ENCODE data around the gene QRICH1. TPM values are rescaled to one million over a fixed set of nuclear protein-coding genes. Genes with fewer than 3 reads are reported as not detected.

The QRICH1 gene
- total and polyA plus RNA-seq, 10 of the 15 experiments (the other 5 are each of a cell fraction or from before 2014, with no cell fraction given) = 22.2 to 116 (median 81.4) TPM

DNA sequence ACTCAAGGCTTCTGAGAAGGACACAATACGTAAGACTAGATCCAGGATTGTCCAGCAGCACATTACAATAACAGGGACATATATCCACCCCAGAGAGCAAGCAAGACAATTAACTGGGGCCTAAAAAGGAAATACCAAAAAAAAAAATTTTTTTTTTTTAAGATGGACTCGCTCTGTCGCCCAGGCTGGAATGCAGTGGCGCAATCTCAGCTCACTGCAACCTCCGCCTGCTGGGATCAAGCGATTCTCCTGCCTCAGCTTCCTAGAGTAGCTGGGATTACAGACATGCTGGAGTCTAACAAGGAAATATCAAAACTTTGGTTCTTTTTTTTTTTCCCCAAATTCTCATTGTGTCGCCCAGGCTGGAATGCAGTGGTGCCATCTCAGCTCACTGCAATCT is 35.9 kb downstream of the QRICH1 start:
- SMC1A ChIA-PET (ENCODE audit: uncharacterized antibody, unreplicated experiment) = no interaction called here
- Histone ChIP-seq H3K27ac (ENCODE audit: control insufficient read depth, insufficient read depth) (no peak overlapping the region), H2AFZ (ENCODE audit: control insufficient read depth, low read depth, low read length) (no peak overlapping the region), H3K4me2 (ENCODE audit: control insufficient read depth, insufficient read depth) (no peak overlapping the region), H3K79me2 (ENCODE audit: control insufficient read depth, insufficient read depth, low read length) (no peaks in the 10 kb centered on the region), H3K36me3 (ENCODE audit: control insufficient read depth in 2 of 2, insufficient read depth in 2 of 2, low read length in 1 of 2) (peaks cover 14 to 26% of the 10 kb centered on the region in 2 experiments), H3K4me3 (no peak overlapping the region), H3K27me3 (replicated peaks in 1 of 2; ENCODE audit: control insufficient read depth in 2 of 2, insufficient read depth in 2 of 2, low read length in 1 of 2) (no peaks in the 10 kb centered on the region), H4K20me1 (ENCODE audit: control insufficient read depth, insufficient read depth) (no peaks in the 10 kb centered on the region), H3K9me3 (replicated peaks; ENCODE audit: control insufficient read depth, insufficient read depth, low read length) (no peaks in the 10 kb centered on the region), H3K9ac (ENCODE audit: control insufficient read depth, insufficient read depth, low read length) (no peak overlapping the region), H3K4me1 (ENCODE audit: control insufficient read depth, insufficient read depth, low read length) (no peaks in the 10 kb centered on the region)
- no TSS peak for BruUV-seq (replicated peaks)
- CTCF ChIA-PET = no interaction called here
- DNase-seq (ENCODE audit: low read depth, low spot score) (no peak), FAIRE-seq (no peak), ATAC-seq (no peak)
- RAD21 ChIA-PET (ENCODE audit: unreplicated experiment) = interaction anchor here (0.7 kb wide), 1 partner anchor 13 kb away, joined by 3 read pairs; no protein-coding TSS in a partner anchor
- intact Hi-C loops (cut with micrococcal nuclease; ENCODE audit: unreplicated experiment) = no loop called here
- WGBS (ENCODE audit: insufficient coverage, insufficient replicate concordance, low lambda C conversion rate, missing lambda C conversion rate) = 98% methylated on average over 7 of the region's 7 CpGs
- no peak for TF ChIP-seq SUPT20H (IDR thresholded peaks at IDR 0.05; ENCODE audit: borderline replicate concordance, control insufficient read depth, low read depth, low read length)
- no peak for TF ChIP-seq EED (IDR thresholded peaks at IDR 0.05; ENCODE audit: low read depth)
- TF ChIP-seq ZNF274 (IDR thresholded peaks at IDR 0.05; ENCODE audit: insufficient read depth, insufficient read length) = no peak
- no peak for TF ChIP-seq POLR2AphosphoS5 (IDR thresholded peaks at IDR 0.05; ENCODE audit: low read length)
- TF ChIP-seq NFYB (IDR thresholded peaks at IDR 0.05; ENCODE audit: insufficient read depth, low read depth, low read length) = no peak
- no peak for TF ChIP-seq ZNF622 (IDR thresholded peaks at IDR 0.05)
- no peak for TF ChIP-seq RUNX3 (IDR thresholded peaks at IDR 0.05; ENCODE audit: low read length)
- no peak for TF ChIP-seq FOS (IDR thresholded peaks at IDR 0.05; ENCODE audit: borderline replicate concordance, extremely low read depth, insufficient read length)
- in situ Hi-C loops (cut with MboI) = no loop called here
- POLR2A ChIA-PET = no interaction called here

DNA sequence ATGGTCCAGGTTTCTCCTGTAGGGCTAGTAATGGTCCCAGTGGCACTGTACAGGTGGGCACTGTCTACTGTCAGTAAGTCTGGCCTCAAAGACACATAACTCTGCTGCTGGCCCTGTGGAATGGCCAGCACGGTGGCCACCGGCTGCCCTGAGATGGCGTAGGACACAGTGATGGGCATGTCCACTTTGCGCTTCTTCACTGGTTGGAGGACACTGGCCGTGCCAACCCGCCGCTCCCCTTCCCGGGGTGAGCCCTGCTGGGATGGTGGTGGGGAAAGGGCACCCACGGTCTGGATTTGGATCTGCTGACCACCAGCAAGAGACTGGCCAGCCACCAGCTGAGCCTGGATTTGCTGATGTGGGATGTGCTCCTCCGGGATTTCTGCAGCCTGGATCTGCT is 36.6 kb downstream of the QRICH1 start:
- Histone ChIP-seq H3K9ac (ENCODE audit: control insufficient read depth, insufficient read depth, low read length) (no peak overlapping the region), H3K79me2 (ENCODE audit: control insufficient read depth, insufficient read depth, low read length) (no peaks in the 10 kb centered on the region), H3K4me1 (ENCODE audit: control insufficient read depth, insufficient read depth, low read length) (no peaks in the 10 kb centered on the region), H3K4me2 (ENCODE audit: control insufficient read depth, insufficient read depth) (no peak overlapping the region), H4K20me1 (ENCODE audit: control insufficient read depth, insufficient read depth) (no peaks in the 10 kb centered on the region), H3K27me3 (replicated peaks in 1 of 2; ENCODE audit: control insufficient read depth in 2 of 2, insufficient read depth in 2 of 2, low read length in 1 of 2) (no peaks in the 10 kb centered on the region), H3K4me3 (no peak overlapping the region), H3K27ac (ENCODE audit: control insufficient read depth, insufficient read depth) (no peak overlapping the region), H2AFZ (ENCODE audit: control insufficient read depth, low read depth, low read length) (no peak overlapping the region), H3K36me3 (ENCODE audit: control insufficient read depth in 2 of 2, insufficient read depth in 2 of 2, low read length in 1 of 2) (peaks cover 14 to 26% of the 10 kb centered on the region in 2 experiments), H3K9me3 (replicated peaks; ENCODE audit: control insufficient read depth, insufficient read depth, low read length) (no peaks in the 10 kb centered on the region)
- ChIA-PET RAD21 (ENCODE audit: unreplicated experiment) (no interaction called here), CTCF (no interaction called here), SMC1A (ENCODE audit: uncharacterized antibody, unreplicated experiment) (no interaction called here), POLR2A (no interaction called here)
- no peak for ATAC-seq
- in situ Hi-C loops (cut with MboI) (no loop called here), intact Hi-C loops (cut with micrococcal nuclease; ENCODE audit: unreplicated experiment) (no loop called here)
- no peak for FAIRE-seq
- no peak for DNase-seq (ENCODE audit: low read depth, low spot score)
- TF ChIP-seq EZH2 (IDR thresholded peaks at IDR 0.05; ENCODE audit: borderline replicate concordance, control insufficient read depth, low read depth, low read length) = no peak
- TF ChIP-seq POLR2A (IDR thresholded peaks at IDR 0.05; ENCODE audit: low read depth, low read length) = peak; percentile 52
- BruUV-seq (replicated peaks) = TSS peak; percentile 42
- WGBS (ENCODE audit: insufficient coverage, insufficient replicate concordance, low lambda C conversion rate, missing lambda C conversion rate) = 97% methylated on average over 10 of the region's 10 CpGs
